Measurements from ENCODE around the gene ADARB2.

Gene ADARB2

DNA sequence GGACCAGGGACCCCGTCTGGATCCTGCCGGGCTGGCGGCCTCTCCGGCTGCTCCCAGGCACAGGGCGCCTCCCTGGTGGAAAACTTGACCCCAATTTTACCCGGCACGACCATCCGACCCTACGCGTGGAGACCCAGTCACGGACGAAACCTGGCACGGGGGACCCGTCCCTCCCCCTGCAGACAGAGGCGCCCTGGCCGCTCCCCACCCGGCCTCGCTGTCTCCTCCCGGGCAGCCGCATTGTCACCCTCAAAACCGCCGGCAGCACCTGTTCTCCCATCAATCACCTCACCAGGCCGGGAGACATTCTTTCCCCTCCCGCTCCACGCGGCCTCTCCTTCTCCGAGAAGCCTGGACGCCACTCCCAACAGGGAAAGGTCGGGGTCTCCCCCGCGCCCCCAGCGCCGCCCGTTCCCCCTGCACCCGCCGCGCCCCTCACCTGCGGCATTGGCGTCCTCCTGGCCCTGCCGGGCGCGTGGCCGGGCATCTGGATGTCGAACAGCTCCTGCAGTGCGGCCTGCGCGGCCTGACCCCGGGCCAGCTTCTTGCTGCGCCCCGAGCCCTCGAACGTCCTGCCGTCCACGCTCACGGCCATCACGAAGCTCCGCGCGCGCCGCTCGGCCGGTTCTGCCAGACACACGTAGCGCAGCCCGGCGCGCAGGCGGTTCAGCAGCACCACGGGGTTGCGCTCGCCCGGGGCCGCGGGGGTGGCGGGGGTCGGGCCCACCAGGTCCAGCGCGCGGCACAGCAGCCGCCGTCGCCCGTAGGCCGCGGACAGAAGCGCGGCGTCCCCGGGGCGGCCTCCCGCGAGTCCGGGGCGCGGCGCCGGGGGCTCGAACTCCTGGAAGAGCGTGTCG lies 374.5 kb downstream of the ADARB2 start:
- no peak for TF ChIP-seq SPI1 (IDR thresholded peaks at IDR 0.05; ENCODE audit: borderline replicate concordance, low read depth)
- TF ChIP-seq, protein P1, sequence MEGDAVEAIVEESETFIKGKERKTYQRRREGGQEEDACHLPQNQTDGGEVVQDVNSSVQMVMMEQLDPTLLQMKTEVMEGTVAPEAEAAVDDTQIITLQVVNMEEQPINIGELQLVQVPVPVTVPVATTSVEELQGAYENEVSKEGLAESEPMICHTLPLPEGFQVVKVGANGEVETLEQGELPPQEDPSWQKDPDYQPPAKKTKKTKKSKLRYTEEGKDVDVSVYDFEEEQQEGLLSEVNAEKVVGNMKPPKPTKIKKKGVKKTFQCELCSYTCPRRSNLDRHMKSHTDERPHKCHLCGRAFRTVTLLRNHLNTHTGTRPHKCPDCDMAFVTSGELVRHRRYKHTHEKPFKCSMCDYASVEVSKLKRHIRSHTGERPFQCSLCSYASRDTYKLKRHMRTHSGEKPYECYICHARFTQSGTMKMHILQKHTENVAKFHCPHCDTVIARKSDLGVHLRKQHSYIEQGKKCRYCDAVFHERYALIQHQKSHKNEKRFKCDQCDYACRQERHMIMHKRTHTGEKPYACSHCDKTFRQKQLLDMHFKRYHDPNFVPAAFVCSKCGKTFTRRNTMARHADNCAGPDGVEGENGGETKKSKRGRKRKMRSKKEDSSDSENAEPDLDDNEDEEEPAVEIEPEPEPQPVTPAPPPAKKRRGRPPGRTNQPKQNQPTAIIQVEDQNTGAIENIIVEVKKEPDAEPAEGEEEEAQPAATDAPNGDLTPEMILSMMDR (IDR thresholded peaks at IDR 0.05; ENCODE audit: insufficient read depth, low read length), result no peak
- TF ChIP-seq, protein P2, sequence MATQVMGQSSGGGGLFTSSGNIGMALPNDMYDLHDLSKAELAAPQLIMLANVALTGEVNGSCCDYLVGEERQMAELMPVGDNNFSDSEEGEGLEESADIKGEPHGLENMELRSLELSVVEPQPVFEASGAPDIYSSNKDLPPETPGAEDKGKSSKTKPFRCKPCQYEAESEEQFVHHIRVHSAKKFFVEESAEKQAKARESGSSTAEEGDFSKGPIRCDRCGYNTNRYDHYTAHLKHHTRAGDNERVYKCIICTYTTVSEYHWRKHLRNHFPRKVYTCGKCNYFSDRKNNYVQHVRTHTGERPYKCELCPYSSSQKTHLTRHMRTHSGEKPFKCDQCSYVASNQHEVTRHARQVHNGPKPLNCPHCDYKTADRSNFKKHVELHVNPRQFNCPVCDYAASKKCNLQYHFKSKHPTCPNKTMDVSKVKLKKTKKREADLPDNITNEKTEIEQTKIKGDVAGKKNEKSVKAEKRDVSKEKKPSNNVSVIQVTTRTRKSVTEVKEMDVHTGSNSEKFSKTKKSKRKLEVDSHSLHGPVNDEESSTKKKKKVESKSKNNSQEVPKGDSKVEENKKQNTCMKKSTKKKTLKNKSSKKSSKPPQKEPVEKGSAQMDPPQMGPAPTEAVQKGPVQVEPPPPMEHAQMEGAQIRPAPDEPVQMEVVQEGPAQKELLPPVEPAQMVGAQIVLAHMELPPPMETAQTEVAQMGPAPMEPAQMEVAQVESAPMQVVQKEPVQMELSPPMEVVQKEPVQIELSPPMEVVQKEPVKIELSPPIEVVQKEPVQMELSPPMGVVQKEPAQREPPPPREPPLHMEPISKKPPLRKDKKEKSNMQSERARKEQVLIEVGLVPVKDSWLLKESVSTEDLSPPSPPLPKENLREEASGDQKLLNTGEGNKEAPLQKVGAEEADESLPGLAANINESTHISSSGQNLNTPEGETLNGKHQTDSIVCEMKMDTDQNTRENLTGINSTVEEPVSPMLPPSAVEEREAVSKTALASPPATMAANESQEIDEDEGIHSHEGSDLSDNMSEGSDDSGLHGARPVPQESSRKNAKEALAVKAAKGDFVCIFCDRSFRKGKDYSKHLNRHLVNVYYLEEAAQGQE (IDR thresholded peaks at IDR 0.05; ENCODE audit: insufficient replicate concordance, low read depth), result no peak
- no peak for TF ChIP-seq GABPA (IDR thresholded peaks at IDR 0.05; ENCODE audit: low read depth)
- TF ChIP-seq POLR2AphosphoS5 (IDR thresholded peaks at IDR 0.05; ENCODE audit: low read depth), result no peak
- DNase-seq (ENCODE audit: low read depth in 1 of 2, low spot score in 1 of 2), result no peak
- H3K27ac ChIP-seq (replicated peaks), result no peak overlapping the region
- H3K27me3 ChIP-seq (ENCODE audit: insufficient read depth, poor library complexity, severe bottlenecking), result no peaks in the 10 kb centered on the region
- no peak overlapping the region for H3K4me3 ChIP-seq (replicated peaks; ENCODE audit: insufficient read depth, low read length)

DNA sequence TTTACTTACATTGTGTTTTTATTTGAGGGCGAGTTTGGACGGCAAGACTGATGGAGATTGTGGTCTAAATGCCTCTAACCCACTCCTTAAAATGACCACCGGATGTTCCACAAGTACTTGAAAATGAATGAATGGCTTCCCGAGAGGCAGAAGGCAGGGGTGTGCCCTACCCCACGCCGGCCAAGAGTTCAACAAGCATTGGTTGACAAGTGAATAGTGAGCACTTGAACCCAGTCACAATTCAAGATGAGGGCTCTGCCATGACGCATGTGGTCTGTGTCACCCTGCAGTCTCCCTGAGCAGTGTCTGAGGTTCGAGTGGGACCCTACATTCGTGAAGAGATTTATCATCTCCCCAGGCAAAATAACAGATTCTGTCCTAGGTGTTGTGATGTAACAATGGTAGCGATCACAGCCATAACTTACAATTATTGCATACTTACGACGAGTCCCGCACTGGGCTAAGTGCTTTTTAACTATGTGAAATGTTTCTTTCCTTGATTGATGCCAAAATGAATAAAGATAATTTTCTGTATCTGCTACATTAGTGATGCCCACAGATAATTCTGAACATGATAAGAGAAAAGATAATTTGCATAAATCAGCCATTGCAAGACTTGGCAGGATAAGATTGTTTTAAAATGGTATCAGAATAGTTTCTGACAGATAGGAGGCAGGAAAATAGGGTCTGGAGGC lies 375.8 kb downstream of the ADARB2 start:
- no peak for TF ChIP-seq SPI1 (IDR thresholded peaks at IDR 0.05; ENCODE audit: borderline replicate concordance, low read depth)
- TF ChIP-seq, protein P1 (IDR thresholded peaks at IDR 0.05; ENCODE audit: insufficient read depth, low read length), result no peak
- Histone ChIP-seq H3K27me3 (ENCODE audit: insufficient read depth, poor library complexity, severe bottlenecking) (no peaks in the 10 kb centered on the region), H3K4me3 (replicated peaks; ENCODE audit: insufficient read depth, low read length) (no peak overlapping the region), H3K27ac (replicated peaks) (no peak overlapping the region)
- DNase-seq (ENCODE audit: low read depth in 1 of 2, low spot score in 1 of 2), result no peak

DNA sequence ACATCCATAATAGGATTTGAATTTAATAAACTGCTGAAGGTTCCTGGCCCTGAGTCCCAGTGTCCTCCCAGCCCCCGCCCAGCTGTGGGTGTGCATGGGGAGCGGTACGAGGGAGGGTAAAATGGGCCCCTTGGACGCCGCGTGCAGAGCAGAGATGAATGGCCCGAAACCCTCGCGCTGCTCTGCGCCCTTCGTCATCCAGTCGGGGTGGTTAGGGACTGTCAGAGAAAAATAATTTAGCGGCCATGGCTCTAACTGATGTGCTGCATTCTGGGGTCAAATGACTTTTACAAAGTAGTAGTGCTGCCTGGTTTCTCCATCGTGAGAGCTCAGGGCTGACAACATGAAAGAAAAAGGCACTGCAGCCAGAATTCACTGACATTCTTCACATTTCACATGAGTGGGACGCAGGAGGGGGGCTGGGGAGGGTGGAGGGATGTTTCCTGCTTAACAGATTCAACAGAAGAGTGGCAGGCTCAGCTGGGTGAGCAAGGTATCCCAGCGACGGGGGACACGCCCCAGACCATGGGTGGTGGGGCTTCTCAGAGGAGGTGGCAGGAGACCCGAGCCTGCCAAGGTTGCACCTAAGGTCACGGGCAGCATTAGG lies 376.7 kb downstream of the ADARB2 start:
- Histone ChIP-seq H3K27me3 (ENCODE audit: insufficient read depth, poor library complexity, severe bottlenecking) (no peaks in the 10 kb centered on the region), H3K27ac (replicated peaks) (no peak overlapping the region), H3K4me3 (replicated peaks; ENCODE audit: insufficient read depth, low read length) (no peak overlapping the region)
- DNase-seq (ENCODE audit: low read depth in 1 of 2, low spot score in 1 of 2), result no peak
- TF ChIP-seq, protein P1 (IDR thresholded peaks at IDR 0.05; ENCODE audit: insufficient read depth, low read length), result no peak
- TF ChIP-seq GABPA (IDR thresholded peaks at IDR 0.05; ENCODE audit: low read depth) (no peak), POLR2AphosphoS5 (IDR thresholded peaks at IDR 0.05; ENCODE audit: low read depth) (no peak), SPI1 (IDR thresholded peaks at IDR 0.05; ENCODE audit: borderline replicate concordance, low read depth) (no peak)
- TF ChIP-seq, protein P2 (IDR thresholded peaks at IDR 0.05; ENCODE audit: insufficient replicate concordance, low read depth), result no peak

Data from HL-60 (cell line).